OCI-LY7 (cell line): ENCODE data around the gene ARHGEF4.

Experiments
- EZH2phosphoT487 ChIP-seq: fragments of 200-600 bp; sonication (generic); IDR thresholded peaks from 2 replicates; pipeline ENCODE4 v1.6.1; 2018; ENCODE audit warnings: low read depth, borderline replicate concordance, mild to moderate bottlenecking, mixed run types, antibody characterized with exemption, low read length, moderate library complexity, mixed read lengths
- TF ChIP-seq, protein P1 (sequence below): fragments of 200-600 bp; sonication (generic); conservative IDR thresholded peaks from 2 replicates; pipeline ENCODE4 v1.5.1; 2014; ENCODE audit warnings: mild to moderate bottlenecking, antibody characterized with exemption, low read length, moderate library complexity, mixed read lengths

DNA sequence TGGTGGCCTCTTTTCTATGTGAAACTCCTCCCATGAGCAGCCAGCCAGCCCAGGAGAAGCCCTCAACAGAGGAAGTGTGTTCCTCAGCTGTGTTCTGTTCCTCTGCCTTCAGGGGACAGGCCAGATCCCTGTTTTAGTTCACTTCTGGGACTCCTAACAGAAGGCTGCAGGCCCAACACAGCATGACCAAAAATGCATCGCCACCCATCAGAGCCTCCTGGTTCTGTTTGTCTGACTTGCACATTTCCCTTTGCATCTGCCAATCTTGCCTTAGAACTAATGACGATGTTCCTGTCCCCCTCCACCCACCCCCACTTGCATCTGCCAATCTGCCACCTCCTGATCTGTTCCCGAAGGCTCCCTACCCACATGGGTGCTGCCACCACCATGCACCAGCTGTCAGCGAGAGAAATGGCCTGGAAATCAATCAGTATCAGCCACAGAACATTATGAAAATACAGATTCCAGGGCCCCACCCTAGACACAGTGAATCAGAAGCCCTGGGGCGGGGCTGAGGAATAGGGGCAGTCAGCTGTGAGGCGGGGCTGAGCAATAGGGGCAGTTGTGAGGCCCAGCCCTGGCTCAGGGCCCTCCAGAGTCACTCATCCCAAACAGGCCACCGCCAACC lies 205.5 kb downstream of the ARHGEF4 start:
- TF ChIP-seq, protein P1, sequence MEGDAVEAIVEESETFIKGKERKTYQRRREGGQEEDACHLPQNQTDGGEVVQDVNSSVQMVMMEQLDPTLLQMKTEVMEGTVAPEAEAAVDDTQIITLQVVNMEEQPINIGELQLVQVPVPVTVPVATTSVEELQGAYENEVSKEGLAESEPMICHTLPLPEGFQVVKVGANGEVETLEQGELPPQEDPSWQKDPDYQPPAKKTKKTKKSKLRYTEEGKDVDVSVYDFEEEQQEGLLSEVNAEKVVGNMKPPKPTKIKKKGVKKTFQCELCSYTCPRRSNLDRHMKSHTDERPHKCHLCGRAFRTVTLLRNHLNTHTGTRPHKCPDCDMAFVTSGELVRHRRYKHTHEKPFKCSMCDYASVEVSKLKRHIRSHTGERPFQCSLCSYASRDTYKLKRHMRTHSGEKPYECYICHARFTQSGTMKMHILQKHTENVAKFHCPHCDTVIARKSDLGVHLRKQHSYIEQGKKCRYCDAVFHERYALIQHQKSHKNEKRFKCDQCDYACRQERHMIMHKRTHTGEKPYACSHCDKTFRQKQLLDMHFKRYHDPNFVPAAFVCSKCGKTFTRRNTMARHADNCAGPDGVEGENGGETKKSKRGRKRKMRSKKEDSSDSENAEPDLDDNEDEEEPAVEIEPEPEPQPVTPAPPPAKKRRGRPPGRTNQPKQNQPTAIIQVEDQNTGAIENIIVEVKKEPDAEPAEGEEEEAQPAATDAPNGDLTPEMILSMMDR = no peak
- TF ChIP-seq EZH2phosphoT487 = no peak
